Gastroesophageal sphincter (tissue), 3 donors: ENCODE results near the gene SETD1B.

Experiments used
- CTCF ChIP-seq, 4 experiments: fragments of 200-600 bp in 2 of 4; fragments of 450-650 bp in 2 of 4; sonication (generic) in 1 of 4; IDR thresholded peaks; one replicate each; pipeline ENCODE4 v1.5.1; 2017 to 2019; ENCODE audit warnings: antibody characterized with exemption in 4 of 4, mild to moderate bottlenecking in 2 of 4, moderate library complexity in 2 of 4
- EP300 ChIP-seq: sonication (generic); formaldehyde crosslinking; IDR thresholded peaks from one replicate; pipeline ENCODE4 v1.6.1; 2017; ENCODE audit warnings: antibody characterized with exemption, mild to moderate bottlenecking
- POLR2A ChIP-seq, 2 donors: fragments of 450-650 bp; IDR thresholded peaks; one replicate each; pipeline ENCODE4 v1.6.1; 2017; ENCODE audit warnings: antibody characterized with exemption in 2 of 2, mild to moderate bottlenecking in 2 of 2, moderate library complexity in 1 of 2

GRCh38 chr12:121827351-121828099, 23.7 kb downstream of the SETD1B start:
- TF ChIP-seq POLR2A (IDR thresholded peaks at IDR 0.05): no peak
- TF ChIP-seq CTCF (IDR thresholded peaks at IDR 0.05): no peak
- no peak for TF ChIP-seq EP300
